ENCODE results near the gene CLCN2. TPM values are rescaled to one million over a fixed set of nuclear protein-coding genes. Genes with fewer than 3 reads are reported as not detected.
A peak's percentile ranks its signal among the peaks of the same experiment; 100 is the strongest.

Gene CLCN2
- total and polyA plus RNA-seq, 11 donors = 1.2 to 3.6 (median 2.0) TPM

GRCh38 chr3:184328516-184328915, 32.9 kb downstream of the CLCN2 start:
- Histone ChIP-seq H3K9me3 (no peaks in the 10 kb centered on the region), H3K27me3 (no peaks in the 10 kb centered on the region), H3K4me1 (peaks cover 0 to 14% (median 5%) of the 10 kb centered on the region in 12 donors), H3K36me3 (peaks cover 15 to 100% (median 100%) of the 10 kb centered on the region in 9 donors), H3K27ac (no peak overlapping the region), H3K4me3 (no peak overlapping the region)
- WGBS, 4 donors = 45 to 61% (median 53%) methylated on average over 3 of the region's 3 CpGs
- DNase-seq = no peak
- ATAC-seq = no peak
- TF ChIP-seq CTCF (IDR thresholded peaks at IDR 0.05) (no peak), POLR2A (IDR thresholded peaks at IDR 0.05) (no peak)
- intact Hi-C loops (cut with DNase I) = no loop called here

DNA sequence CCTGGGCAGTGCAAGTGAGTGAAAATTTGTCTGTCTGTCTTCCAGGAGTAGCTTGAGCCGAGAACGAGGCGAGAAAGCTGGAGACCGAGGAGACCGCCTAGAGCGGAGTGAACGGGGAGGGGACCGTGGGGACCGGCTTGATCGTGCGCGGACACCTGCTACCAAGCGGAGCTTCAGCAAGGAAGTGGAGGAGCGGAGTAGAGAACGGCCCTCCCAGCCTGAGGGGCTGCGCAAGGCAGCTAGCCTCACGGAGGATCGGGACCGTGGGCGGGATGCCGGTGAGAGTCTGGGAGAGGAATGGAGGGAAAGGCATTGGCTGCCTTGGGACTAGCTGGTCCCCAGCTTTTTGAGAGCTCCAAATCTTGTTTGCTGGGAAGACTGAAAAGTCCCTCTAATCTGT, 34.2 kb downstream of the CLCN2 start:
- H3K27me3 ChIP-seq = no peaks in the 10 kb centered on the region
- H3K4me3 ChIP-seq = no peak overlapping the region
- H3K27ac ChIP-seq = no peak overlapping the region
- WGBS, 4 donors = 92 to 96% (median 95%) methylated on average over 21 of the region's 21 CpGs
- DNase-seq = no peak
- ATAC-seq = no peak
- no peaks in the 10 kb centered on the region for H3K9me3 ChIP-seq
- peaks cover 22 to 100% (median 100%) of the 10 kb centered on the region in 9 donors for H3K36me3 ChIP-seq
- H3K4me1 ChIP-seq = peaks cover 0 to 17% (median 4%) of the 10 kb centered on the region in 12 donors
- TF ChIP-seq CTCF (IDR thresholded peaks at IDR 0.05) (no peak), POLR2A (IDR thresholded peaks at IDR 0.05) (no peak)
- intact Hi-C loops (cut with DNase I) = no loop called here

- intact Hi-C loops (cut with DNase I) = no loop called here
- H3K27ac ChIP-seq = no peak overlapping the region
- H3K4me1 ChIP-seq = peaks cover 0 to 24% (median 4%) of the 10 kb centered on the region in 12 donors
- H3K4me3 ChIP-seq = no peak overlapping the region
- H3K36me3 ChIP-seq = peaks cover 17 to 100% (median 100%) of the 10 kb centered on the region in 9 donors
- H3K9me3 ChIP-seq = no peaks in the 10 kb centered on the region
- ATAC-seq (no peak), DNase-seq (peak in 1 of 5 donors; percentile 9)
- 68 to 86% (median 82%) methylated on average over 6 of the region's 6 CpGs for WGBS, 4 donors
- TF ChIP-seq POLR2A (IDR thresholded peaks at IDR 0.05) (no peak), CTCF (IDR thresholded peaks at IDR 0.05) (no peak)
- H3K27me3 ChIP-seq = no peaks in the 10 kb centered on the region
Measured at GRCh38 chr3:184325715-184326369, 35.6 kb downstream of the CLCN2 start.

DNA sequence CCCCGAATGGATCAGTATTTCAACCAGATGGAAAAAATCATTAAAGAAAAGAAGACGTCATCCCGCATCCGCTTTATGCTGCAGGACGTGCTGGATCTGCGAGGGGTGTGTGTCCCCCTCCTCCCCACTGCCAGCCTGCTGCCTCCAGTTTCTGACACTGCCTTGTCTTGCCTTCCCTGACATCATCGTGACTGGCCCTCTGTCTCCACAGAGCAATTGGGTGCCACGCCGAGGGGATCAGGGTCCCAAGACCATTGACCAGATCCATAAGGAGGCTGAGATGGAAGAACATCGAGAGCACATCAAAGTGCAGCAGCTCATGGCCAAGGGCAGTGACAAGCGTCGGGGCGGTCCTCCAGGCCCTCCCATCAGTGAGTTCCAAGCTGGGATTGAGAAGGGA, 36.1 kb downstream of the CLCN2 start:
- no peaks in the 10 kb centered on the region for H3K27me3 ChIP-seq
- TF ChIP-seq POLR2A (IDR thresholded peaks at IDR 0.05) (no peak), CTCF (IDR thresholded peaks at IDR 0.05) (no peak)
- 87 to 91% (median 89%) methylated on average over 13 of the region's 13 CpGs for WGBS, 4 donors
- intact Hi-C loops (cut with DNase I) = no loop called here
- peaks cover 2 to 30% (median 9%) of the 10 kb centered on the region in 12 donors for H3K4me1 ChIP-seq
- H3K36me3 ChIP-seq = peaks cover 17 to 100% (median 99%) of the 10 kb centered on the region in 9 donors
- ATAC-seq = no peak
- DNase-seq = peak in 1 of 5 donors; percentile 10
- H3K9me3 ChIP-seq = no peaks in the 10 kb centered on the region
- H3K4me3 ChIP-seq = no peak overlapping the region
- no peak overlapping the region for H3K27ac ChIP-seq
